T-helper 2 cell (primary cell): ENCODE results near the gene MAP2.

Experiments
- DNase-seq, 5 experiments: peaks; one replicate each; pipeline versions ENCODE4 v3.0.0 to v3.0.0-alpha.2; 2012 to 2022

MAP2 gene

DNA sequence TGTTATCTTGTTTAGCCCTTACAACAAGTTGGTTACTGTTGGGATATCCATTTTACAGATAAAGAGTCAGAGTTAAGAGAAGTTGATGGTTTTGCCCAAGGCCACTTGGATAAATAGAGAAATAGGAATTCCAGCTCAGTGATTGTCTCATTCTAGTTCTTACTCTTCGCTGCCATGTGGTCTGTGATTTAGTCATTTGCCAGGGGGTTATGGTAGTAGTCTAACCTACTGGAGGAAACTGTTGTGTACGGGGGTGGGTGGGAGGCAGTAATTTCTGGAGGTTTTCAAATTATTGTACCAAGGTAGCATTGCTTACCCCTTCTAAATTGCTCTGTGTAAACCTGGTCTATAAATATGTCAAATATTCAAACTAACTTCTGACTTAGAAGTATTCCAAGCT is 110.4 kb downstream of the MAP2 start:
- no peak for DNase-seq

DNA sequence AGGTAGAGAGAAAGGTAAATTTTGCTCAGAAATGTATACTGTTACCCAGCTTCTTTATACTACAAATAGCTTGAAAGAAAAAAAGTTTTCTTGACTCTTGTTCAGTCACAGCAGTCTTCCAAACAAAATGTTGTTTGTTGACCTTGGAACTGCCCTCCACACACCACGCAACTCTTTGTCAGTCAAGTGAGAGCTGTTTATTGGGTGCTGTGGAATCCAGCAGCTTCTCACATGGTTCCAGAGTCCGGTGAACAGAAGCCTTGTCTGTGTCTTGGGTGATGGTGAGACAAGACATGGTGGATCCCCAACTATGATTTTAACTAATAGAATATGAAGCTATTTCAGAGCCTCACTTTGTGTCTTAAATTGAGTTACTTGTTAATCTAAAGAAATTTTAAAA is 112.5 kb downstream of the MAP2 start:
- DNase-seq, result no peak

GRCh38 chr2:209547726-209548125 is 123.9 kb downstream of the MAP2 start:
- no peak for DNase-seq

GRCh38 chr2:209549589-209549988 is 125.7 kb downstream of the MAP2 start:
- DNase-seq, result no peak

- DNase-seq, result no peak
These were observed 130.1 kb downstream of the MAP2 start for GRCh38 chr2:209553913-209554312.

- DNase-seq, result no peak
These were observed 132.6 kb downstream of the MAP2 start for GRCh38 chr2:209556354-209556961.

GRCh38 chr2:209560911-209561310 is 137.1 kb downstream of the MAP2 start:
- no peak for DNase-seq

DNA sequence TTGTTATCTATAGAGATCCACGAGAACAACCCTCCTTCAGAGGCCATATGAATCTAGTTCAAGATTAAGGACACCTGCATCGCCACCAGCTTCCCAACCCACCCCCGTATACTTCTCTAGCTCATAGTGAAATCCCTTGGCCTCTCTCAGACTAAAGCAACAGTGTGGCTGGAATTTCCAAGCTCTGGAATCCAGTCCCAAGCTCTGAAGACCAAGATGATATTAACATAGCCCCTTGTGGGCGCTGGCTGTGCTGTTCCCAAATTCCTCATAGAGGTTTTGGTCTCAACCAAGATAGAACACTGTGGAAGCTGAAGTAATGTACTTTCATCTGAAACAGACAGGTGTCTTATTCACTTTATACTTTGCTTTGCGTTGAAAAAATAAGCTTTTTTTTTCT is 139.6 kb downstream of the MAP2 start:
- DNase-seq, result no peak

GRCh38 chr2:209564816-209565215 is 141.0 kb downstream of the MAP2 start:
- DNase-seq, result no peak

DNA sequence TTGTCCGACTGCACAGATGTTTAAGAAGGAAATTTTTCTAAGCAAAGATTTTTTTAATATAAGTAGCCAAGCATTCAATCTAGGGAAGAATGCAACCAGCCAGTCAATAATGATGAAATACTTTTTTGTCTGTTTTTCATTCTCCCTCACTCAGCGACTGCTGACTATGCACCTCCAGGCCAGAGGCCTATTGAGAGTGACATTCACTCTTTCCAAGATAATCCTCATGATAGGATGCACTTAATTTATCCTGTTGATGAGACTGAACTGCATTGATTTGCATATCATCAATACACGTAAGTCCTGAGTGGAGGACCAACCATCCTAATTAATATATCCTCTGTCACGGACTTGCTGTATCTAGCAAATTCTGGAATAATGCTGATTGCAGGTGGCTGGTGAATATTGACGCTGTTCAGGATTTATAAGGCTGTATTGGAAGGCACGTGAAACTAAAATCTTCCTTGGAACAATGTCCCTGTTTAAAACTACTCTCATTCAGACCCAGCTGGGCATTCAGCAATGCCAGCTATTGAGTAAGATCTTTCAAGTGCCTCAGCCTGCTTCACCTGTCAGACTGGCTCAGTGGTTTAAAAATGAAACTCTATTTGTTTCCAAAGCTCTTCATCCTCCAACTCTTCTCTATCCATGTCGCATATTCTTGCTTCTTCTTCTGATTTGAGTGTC is 142.2 kb downstream of the MAP2 start:
- no peak for DNase-seq

- no peak for DNase-seq
These were observed 146.3 kb downstream of the MAP2 start for GRCh38 chr2:209570194-209570593.

DNA sequence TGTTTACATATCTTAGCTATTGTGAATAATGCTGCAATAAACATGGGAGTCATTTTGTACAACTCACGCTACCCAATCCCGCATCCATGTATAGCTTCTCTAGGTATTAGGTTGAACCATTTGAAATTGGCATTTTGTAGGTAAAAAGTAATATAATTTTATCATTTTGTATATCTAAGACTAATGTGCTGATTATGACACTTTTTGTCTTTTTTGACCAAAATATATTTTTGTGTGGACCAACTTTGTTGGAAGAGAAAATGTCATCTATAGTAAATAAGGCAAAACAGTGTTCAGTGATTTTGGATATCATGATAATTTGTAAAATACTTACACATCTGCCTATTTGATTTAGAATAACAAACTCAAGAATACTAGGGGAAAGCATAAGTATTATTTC is 150.7 kb downstream of the MAP2 start:
- DNase-seq, result no peak

GRCh38 chr2:209577376-209578357 is 153.8 kb downstream of the MAP2 start:
- DNase-seq, result no peak

DNA sequence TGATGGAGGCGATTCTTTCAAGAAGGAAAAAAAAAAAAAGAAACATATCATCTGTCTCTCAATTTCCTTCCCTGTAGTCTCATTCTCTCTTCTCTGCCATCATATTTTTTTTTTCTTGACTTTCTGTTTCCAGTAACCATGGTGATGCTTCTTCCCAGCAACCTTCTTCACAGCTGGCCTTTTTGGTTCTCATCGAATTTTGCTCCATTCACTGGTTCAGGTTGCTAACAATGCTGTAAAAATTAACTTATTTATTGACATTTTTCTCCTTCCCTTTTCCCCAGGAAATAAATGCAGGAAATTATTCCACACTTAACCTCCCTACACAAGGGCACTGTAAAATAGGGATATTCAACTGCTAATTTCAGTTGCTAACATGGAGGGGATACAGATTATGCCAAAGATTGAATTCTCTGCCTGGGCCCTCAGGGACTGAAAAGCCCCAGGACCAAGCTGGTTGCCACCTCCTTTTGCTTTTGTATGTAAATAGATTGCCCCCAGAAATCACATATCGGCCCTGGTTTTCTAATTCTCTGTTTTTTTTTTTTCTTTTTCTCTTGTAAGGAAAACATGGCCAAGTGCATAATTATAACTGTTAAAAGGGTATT is 154.7 kb downstream of the MAP2 start:
- DNase-seq, result no peak

DNA sequence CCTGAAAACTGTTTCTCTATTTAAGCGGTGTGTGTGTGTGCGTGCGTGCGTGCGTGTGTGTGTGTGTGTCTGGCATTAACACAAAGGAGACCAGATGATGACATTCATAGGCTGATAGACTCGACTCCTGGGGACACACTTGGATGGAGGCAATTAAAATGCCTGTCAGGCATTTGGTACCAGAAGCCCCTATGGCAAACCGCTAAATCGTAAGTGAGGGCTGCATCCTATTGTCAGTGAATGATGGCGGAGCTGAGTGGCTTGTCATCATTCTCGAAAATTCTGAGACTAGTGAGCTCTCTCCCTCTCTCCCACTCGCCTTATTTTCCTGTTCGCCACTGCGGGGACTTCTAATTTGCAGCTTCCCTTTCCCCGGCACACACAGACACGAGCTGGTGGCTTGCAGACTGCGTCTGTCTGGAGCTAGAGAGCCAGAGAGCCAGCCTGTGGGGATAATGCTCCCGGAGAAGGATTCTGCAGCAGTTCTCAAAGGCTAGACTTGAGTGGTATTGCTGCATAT is 155.4 kb downstream of the MAP2 start:
- DNase-seq, result no peak

DNA sequence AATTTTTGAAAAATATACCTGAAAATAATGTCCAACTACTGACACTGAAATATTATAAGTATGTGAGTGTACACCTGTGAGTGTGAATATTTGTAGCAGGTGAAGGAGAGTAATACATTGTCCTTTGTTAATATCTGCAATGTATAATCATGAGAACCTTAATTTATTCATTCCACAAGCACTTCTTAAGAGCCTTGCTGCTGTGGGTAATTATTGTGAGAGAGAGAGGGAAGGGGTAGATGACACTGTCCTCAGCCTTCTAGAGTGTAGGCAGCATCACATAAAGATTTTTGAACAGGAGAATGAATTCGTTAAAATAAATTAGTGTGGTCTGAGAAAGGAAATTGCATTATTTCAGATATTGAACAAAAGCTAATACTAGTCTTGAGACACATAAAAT is 157.2 kb downstream of the MAP2 start:
- DNase-seq, result no peak

- no peak for DNase-seq
These were observed 158.4 kb downstream of the MAP2 start for GRCh38 chr2:209582281-209582680.

- DNase-seq, result no peak
These were observed 160.6 kb downstream of the MAP2 start for GRCh38 chr2:209584472-209584871.

DNA sequence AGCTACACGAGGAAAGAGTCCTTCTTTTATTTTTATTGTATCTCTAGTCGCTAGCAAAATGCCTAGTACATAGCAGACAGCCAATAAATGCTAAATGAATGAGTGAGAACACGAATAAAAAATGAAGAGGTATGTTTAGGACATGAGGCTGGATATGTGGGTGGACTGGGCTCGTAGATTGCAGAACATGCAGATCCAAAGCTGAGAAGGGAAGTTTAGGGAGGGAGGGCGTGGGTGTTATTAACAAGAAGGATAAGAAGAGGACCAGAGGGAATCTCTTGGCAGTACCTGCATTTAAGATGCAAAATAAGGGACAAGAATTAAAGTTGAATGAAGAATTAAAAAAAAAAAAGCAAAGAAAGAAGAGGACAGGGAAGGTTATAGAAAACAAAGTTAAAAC is 161.1 kb downstream of the MAP2 start:
- DNase-seq, result no peak

- DNase-seq, result no peak
These were observed 167.2 kb downstream of the MAP2 start for GRCh38 chr2:209591021-209591420.

DNA sequence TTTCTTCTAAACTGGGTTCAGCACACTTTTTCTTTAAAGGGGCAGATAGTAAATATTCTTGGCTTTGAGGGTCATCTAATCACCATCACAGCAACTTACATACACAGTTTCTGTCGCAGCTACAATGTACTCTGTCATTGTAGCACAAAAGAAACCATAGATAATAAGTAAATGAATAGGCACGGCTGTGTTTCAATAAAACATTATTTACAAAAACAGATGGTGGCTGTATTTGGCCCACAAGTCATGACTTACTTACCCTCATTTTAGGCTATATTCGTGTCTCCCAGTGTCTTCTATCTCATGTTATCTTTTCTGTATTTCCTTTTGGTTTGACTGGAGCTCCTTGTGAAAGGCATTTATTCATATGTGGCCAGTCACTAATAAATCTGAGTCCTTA is 168.3 kb downstream of the MAP2 start:
- no peak for DNase-seq

DNA sequence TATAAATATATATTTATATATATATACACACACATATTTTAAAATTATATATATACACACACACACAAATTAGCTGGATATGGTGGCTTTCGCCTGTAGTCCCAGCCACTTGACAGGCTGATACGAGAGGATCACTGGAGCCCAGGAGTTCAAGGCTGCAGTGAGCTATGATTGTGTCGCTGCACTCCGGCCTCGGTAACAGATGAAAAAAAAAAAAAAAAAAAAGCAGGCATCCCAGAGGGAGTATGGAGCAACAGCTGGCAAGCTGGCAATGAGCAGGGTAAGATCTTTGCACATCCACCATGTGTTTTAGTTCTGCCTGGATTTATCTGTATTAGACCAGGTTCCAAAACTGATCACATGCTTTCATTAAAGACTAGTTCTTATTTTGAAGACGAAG is 170.1 kb downstream of the MAP2 start:
- DNase-seq, result no peak

DNA sequence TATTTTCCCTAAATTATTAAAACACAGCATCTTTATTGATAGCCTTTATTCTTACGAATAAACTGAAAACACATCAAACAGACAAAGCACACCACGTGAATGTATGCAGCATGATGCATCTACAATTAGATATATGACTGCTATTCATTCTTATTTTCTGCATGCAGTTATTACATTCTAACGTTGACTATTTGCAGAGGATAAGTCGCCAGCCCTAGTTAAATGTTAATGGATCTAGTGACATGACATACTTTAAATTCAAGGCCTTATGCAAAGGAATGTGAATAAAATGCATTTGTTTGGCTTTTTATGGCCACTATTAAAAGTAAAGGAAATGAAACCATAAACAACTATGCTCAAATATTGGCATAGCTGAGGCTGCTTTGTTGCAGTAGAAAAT is 172.4 kb downstream of the MAP2 start:
- no peak for DNase-seq
